Testis (tissue), 2 donors: ENCODE results near the gene MAML3.

Experiments
- POLR2A ChIP-seq: fragments of 450-650 bp; IDR thresholded peaks from one replicate; pipeline ENCODE4 v1.6.1; 2017; ENCODE audit warnings: antibody characterized with exemption, mild to moderate bottlenecking, moderate library complexity
- TF ChIP-seq, protein P1 (sequence below), 3 experiments: fragments of 450-650 bp in 2 of 3; fragments of 200-600 bp in 1 of 3; sonication (generic) in 1 of 3; IDR thresholded peaks; one replicate each; pipeline ENCODE4 v1.5.1; 2016 to 2019; ENCODE audit warnings: antibody characterized with exemption in 3 of 3, mild to moderate bottlenecking in 2 of 3, moderate library complexity in 1 of 3

DNA sequence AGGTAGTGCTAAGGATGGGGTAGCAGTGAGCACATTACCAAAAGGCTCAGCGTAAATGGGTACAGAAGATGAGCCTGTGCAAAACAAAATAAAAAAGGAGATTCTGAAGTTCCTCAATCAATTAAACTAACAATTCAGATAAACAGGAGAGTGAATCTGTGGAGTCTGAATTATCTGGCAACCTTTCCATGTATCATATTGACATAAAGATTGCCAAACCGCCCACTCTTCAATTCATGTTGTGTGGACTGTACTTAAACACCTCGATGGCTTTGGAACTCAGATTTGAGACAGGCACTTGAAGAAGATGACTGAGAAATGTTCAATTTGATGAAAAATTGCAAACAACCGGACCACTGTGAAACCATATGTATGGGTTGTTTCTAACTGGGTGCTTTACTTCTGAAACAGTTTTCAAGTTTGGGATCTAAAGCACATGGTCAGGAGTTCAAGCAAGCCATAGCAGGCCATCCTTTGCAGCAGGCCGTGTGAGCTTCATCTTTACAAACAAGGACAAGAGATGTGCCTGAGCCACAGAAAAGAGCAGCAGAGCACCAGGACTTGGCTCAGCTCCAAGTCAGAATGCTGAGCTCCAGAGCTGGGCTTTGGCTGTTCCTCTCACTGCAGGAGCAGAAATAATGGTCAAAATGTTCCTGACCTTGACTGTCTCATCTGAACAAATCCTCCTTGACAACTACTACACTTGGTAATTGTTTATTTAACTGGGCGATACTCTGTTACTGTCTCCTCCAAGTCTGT is 380.2 kb downstream of the MAML3 start:
- TF ChIP-seq, protein P1, sequence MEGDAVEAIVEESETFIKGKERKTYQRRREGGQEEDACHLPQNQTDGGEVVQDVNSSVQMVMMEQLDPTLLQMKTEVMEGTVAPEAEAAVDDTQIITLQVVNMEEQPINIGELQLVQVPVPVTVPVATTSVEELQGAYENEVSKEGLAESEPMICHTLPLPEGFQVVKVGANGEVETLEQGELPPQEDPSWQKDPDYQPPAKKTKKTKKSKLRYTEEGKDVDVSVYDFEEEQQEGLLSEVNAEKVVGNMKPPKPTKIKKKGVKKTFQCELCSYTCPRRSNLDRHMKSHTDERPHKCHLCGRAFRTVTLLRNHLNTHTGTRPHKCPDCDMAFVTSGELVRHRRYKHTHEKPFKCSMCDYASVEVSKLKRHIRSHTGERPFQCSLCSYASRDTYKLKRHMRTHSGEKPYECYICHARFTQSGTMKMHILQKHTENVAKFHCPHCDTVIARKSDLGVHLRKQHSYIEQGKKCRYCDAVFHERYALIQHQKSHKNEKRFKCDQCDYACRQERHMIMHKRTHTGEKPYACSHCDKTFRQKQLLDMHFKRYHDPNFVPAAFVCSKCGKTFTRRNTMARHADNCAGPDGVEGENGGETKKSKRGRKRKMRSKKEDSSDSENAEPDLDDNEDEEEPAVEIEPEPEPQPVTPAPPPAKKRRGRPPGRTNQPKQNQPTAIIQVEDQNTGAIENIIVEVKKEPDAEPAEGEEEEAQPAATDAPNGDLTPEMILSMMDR (IDR thresholded peaks at IDR 0.05), result no peak
- TF ChIP-seq POLR2A, result no peak
